ENCODE measurements around the gene RELT.

Gene RELT

GRCh38 chr11:73376160-73376802, at the start of gene RELT:
RELT (plus strand) TSS chr11:73376399; CDS start chr11:73389137, 12,738 bp downstream.
- in situ Hi-C loops (cut with MboI; ENCODE audit: low sequenced_read_pairs, unreplicated experiment), result no loop called here
- peak; percentile 99 for DNase-seq (ENCODE audit: low spot score)
- peak; percentile 95 for TF ChIP-seq CTCF (IDR thresholded peaks at IDR 0.05; ENCODE audit: borderline replicate concordance, control extremely low read depth, extremely low read depth, insufficient read depth, missing control alignments)

- in situ Hi-C loops (cut with MboI; ENCODE audit: low sequenced_read_pairs, unreplicated experiment), result no loop called here
- no peak for TF ChIP-seq CTCF (IDR thresholded peaks at IDR 0.05; ENCODE audit: borderline replicate concordance, control extremely low read depth, extremely low read depth, insufficient read depth, missing control alignments)
- peak; percentile 71 for DNase-seq (ENCODE audit: low spot score)
Observed at GRCh38 chr11:73326929-73327811, 49.0 kb upstream of the RELT start.

GRCh38 chr11:73327812-73328364, 48.3 kb upstream of the RELT start:
- DNase-seq (ENCODE audit: low spot score), result no peak
- TF ChIP-seq CTCF (IDR thresholded peaks at IDR 0.05; ENCODE audit: borderline replicate concordance, control extremely low read depth, extremely low read depth, insufficient read depth, missing control alignments), result no peak
- in situ Hi-C loops (cut with MboI; ENCODE audit: low sequenced_read_pairs, unreplicated experiment), result no loop called here

GRCh38 chr11:73330569-73331093, 45.6 kb upstream of the RELT start:
- in situ Hi-C loops (cut with MboI; ENCODE audit: low sequenced_read_pairs, unreplicated experiment), result no loop called here
- TF ChIP-seq CTCF (IDR thresholded peaks at IDR 0.05; ENCODE audit: borderline replicate concordance, control extremely low read depth, extremely low read depth, insufficient read depth, missing control alignments), result no peak
- DNase-seq (ENCODE audit: low spot score), result no peak

- DNase-seq (ENCODE audit: low spot score), result no peak
Observed at GRCh38 chr11:73331138-73331916, 44.9 kb upstream of the RELT start.

More at GRCh38 chr11:73331138-73331916, 44.9 kb upstream of the RELT start:
- in situ Hi-C loops (cut with MboI; ENCODE audit: low sequenced_read_pairs, unreplicated experiment), result no loop called here
- no peak for TF ChIP-seq CTCF (IDR thresholded peaks at IDR 0.05; ENCODE audit: borderline replicate concordance, control extremely low read depth, extremely low read depth, insufficient read depth, missing control alignments)

All from GM13976 (cell line).